Measurements from ENCODE around the gene SCG5.
A peak's percentile ranks its signal among the peaks of the same experiment; 100 is the strongest.

Gene SCG5

DNA sequence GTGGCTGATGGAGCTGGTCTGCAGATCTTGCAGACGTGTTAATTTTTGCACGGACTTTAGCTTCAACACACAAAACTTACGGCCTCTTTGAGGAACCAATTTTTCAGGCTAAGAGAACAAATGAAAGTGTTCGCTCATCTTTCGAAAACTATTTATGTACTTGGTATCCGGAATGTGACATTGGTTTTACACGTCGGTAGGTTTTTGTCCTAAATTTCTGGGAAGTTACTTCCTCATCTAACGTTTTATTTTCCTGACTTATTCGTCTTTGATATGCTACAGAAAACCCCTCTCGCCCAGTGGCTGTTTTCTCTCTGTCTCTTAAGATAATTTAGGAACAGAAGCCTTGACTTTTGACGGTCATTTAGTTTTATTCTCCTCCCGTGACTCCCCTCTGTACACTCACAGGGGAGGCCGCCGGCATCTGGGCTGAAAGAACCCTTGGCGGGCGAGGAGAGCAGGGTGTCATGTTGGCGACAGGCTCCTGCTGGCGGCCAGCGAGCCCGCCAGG is 75.5 kb downstream of the SCG5 start:
- TF ChIP-seq, protein P1, sequence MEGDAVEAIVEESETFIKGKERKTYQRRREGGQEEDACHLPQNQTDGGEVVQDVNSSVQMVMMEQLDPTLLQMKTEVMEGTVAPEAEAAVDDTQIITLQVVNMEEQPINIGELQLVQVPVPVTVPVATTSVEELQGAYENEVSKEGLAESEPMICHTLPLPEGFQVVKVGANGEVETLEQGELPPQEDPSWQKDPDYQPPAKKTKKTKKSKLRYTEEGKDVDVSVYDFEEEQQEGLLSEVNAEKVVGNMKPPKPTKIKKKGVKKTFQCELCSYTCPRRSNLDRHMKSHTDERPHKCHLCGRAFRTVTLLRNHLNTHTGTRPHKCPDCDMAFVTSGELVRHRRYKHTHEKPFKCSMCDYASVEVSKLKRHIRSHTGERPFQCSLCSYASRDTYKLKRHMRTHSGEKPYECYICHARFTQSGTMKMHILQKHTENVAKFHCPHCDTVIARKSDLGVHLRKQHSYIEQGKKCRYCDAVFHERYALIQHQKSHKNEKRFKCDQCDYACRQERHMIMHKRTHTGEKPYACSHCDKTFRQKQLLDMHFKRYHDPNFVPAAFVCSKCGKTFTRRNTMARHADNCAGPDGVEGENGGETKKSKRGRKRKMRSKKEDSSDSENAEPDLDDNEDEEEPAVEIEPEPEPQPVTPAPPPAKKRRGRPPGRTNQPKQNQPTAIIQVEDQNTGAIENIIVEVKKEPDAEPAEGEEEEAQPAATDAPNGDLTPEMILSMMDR (IDR thresholded peaks at IDR 0.05; ENCODE audit: insufficient read depth, low read depth, low read length, missing control alignments) = no peak
- no peak overlapping the region; the same call in 1 of the 2 replicates for H3K4me3 ChIP-seq (ENCODE audit: low read depth, low read length)
- DNase-seq (ENCODE audit: low read depth) = peak; percentile 24

DNA sequence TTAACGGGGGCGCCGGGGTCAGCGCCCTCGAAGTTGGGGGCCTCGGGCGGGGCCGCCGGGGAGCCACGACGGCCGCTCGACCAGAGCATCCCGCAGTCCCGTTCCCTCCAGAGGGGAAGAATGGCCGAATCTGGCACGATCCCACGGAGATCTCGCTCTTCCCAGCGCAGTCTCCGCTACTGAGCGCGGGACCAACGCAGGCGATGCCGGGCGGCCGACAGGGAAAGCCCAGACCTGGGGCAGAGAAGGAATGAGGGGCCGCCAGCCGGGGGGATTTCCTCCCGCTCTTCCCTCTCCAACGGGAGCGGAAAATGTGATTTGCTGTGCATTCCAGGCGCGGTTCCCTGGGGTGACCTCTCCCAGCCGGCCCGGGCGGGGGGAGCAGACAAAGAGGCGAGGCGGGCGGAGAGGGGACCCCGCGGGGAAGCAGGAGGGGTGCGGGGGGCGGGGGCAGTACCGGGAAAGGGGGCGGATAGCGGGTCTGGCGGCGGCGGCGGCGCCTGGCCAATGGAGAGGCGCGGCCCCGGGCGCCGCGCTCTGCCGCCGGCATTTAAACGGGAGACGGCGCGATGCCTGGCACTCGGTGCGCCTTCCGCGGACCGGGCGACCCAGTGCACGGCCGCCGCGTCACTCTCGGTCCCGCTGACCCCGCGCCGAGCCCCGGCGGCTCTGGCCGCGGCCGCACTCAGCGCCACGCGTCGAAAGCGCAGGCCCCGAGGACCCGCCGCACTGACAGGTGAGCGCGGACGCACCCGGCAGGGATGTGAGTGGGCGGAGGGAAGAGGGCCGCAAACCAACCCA is 76.1 kb downstream of the SCG5 start, which contains the start of gene GREM1:
Gene GREM1 (plus strand): TSS at position 579 of the 801 bp plus-strand sequence. CDS start 12,687 bp downstream, outside the sequence.
- TF ChIP-seq, protein P1 (IDR thresholded peaks at IDR 0.05; ENCODE audit: insufficient read depth, low read depth, low read length, missing control alignments) = no peak
- H3K4me3 ChIP-seq (ENCODE audit: low read depth, low read length) = no peak within 1 kb of the TSS; the same call in 1 of the 2 replicates
- DNase-seq (ENCODE audit: low read depth) = no peak

DNA sequence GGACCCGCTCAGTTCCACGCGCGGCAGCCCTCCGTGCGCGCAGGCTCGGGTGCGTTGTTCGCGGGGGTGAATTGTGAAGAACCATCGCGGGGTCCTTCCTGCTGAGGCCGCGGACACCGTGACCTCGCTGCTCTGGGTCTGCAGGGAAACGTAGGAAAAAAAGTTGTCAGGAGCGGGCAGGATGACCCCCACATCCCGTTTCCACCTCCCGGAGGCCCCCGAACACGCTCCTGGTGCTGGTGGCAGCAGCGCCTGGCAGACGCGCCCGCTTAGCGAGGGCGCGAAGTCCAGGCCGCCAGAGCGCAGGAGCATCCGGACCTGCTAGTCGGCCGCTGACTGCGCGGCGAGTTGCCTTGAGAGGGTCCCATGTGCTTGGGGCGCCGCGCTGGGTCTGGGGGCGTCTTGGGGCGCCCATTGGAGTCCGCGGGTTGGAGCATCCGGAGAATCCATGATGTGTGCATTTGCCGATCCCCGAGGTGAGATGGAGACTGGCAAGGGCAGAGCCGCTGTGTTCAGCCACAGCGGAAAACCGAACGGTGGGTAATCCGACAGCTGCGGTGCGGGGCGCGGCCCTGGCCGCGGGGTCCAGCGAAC is 76.8 kb downstream of the SCG5 start:
- TF ChIP-seq, protein P1 (IDR thresholded peaks at IDR 0.05; ENCODE audit: insufficient read depth, low read depth, low read length, missing control alignments) = no peak
- no peak for DNase-seq (ENCODE audit: low read depth)
- H3K4me3 ChIP-seq (ENCODE audit: low read depth, low read length) = no peak overlapping the region

DNA sequence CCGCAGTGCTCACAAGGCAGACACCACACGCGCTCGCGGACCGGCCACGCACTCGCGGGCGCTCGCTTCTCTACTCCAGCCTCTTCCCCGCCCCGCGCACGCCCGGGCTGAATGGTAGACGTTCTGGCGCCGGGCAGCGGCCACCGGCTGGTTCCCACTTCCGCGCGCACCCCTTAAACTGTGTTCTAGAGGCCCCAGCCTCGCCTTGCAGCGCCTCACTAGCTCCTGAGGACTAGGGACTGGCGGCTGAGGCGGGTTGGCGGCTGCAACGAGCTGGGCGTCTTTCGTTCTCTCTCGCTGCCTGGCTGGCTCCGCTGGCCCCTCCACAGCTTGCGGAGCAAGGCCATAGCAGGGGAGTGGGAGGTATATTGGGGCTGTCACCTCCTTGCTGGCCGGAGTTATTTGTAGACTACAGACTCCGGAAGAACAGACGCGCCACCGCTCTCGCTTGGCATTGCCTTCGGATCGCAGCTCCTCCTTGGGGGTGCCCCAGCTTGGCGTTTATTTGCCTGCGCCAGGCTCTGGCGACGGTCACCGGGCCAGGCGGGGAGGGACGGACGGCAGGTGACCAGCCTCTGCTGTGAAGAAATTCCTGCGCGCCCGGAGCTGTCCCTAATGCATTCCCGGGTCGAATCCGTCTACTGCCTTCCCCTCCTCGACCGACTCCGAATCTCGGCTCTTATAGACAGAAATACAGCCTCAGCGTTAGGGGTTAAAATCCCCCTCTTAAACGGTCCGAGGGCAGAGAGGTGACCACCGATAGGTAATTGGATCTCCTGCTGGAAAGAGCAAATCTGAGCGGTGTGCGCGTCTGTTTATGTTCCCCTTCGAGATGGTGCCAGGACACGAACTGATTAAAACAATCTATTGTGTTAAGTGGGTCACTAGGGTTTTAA is 77.6 kb downstream of the SCG5 start:
- H3K4me3 ChIP-seq (ENCODE audit: low read depth, low read length) = no peak overlapping the region
- TF ChIP-seq, protein P1 (IDR thresholded peaks at IDR 0.05; ENCODE audit: insufficient read depth, low read depth, low read length, missing control alignments) = no peak
- DNase-seq (ENCODE audit: low read depth) = no peak

DNA sequence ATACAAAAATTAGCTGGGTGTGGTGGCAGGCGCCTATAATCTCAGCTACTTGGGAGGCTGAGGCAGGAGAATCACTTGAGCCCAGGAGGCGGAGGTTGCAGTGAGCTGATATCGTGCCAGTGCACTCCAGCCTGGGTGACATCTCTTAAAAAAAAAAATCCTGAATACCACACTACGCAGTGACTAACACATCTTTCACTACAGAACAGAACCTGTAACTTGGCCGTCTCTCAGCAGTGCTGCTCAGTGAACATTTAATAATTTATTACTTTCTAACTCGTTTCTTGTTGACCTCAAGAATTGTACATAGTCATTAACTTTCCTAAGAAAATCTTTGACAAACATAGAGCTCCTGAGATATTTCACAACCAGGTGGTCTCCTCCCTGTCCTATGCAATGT is 80.1 kb downstream of the SCG5 start:
- DNase-seq (ENCODE audit: low read depth) = no peak
- H3K4me3 ChIP-seq (ENCODE audit: low read depth, low read length) = no peak overlapping the region
- TF ChIP-seq, protein P1 (IDR thresholded peaks at IDR 0.05; ENCODE audit: insufficient read depth, low read depth, low read length, missing control alignments) = no peak

DNA sequence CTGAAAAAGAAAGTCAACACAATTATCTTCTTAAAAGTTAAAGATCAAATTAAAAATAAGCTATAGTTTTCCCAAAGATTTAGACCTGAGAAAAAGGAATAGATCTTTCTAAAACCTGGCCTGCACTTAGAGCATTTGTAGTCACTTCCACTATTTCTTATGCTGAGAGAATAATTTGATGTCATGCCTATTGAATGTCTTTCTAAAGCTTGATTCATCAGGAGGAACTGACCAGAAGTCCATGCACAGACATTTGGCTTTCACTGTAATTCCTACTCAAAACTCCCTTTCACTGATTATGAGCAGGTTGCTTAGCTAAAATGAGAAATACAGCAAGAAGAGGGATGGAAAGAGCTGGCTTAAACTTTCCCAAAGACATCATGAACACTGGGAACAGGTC is 80.6 kb downstream of the SCG5 start:
- H3K4me3 ChIP-seq (ENCODE audit: low read depth, low read length) = no peak overlapping the region
- DNase-seq (ENCODE audit: low read depth) = no peak
- TF ChIP-seq, protein P1 (IDR thresholded peaks at IDR 0.05; ENCODE audit: insufficient read depth, low read depth, low read length, missing control alignments) = no peak
